HG03139 (cell line): ENCODE results near the gene CGN.

Source experiments
- ATAC-seq: cut with Tn5 transposase; IDR thresholded peaks from one replicate; pipeline ENCODE4 v1.9.1; 2021; ENCODE audit not compliant: unreplicated experiment

Gene CGN

DNA sequence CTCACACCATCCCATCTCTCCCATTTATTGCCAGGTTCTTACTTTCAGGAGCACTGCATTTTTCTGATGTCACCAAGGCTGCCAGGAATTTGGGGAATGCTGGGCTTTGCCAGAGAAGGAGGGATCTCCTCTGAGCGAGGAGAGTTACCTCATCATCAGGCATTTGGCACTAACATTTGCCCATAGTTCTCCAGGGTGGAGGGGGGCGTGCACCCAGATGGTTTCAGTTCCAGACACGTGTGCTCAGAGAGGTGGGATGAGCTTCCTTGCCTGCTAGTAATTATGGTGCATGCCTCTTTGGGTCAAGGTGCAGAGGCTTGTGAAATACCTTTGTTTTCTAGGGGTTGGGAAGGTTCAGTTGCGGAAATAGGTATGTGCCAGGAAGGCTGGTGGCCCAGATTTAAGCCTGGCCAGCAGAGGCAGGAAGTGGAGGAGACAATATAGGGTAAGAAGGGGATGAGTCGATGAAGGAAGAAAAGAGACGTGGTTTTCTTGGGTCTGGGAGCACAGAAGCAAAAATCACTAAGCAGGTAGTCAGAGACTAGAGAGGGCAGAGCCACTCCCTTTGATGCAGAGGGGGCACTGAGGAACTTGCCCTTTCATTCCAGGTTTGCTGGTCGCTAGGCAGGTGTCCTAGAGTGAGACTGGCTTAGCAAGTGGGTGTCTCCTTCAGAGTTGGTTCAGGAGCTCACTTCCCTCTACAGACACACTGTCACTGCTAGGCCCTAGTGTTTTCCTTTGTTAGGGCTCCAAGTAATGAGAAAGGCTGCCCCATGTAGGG, 36.1 kb downstream of the CGN start:
- no peak for ATAC-seq

DNA sequence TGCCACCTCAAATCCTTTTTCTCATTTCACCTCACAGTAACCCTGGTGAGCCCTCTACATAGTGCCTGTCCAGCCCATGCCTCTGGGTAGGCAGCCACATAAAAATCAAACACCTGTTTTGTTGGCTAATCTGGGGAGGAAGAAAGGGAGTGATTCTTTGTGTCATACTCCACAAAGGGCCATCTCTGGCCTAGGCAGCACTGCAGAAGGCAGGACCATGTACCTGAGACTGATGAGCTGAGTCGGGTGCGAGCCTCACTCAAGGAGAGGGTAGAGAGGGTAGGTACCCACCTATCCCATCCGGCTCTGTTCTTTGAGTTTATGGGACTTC, 36.7 kb downstream of the CGN start:
- ATAC-seq, result no peak

DNA sequence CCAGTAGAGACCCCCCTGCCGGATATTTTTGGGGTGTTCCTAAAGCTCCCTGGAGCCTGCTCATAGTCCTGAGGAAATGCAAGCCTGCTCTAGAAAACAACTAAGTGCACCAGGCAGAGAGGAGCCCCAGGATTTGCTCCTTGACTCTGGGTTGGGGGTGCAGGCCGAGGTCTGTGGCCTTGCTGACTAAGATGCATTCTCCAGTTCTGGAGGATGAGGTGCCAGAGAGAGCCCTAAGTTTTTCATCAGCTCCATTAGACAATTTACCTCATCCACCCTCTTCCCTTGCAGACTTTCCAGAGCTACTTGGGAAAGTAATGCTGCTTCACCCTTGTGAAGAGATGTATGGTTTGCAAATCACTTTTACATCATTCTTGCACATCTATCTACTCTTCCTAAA, 38.0 kb downstream of the CGN start:
- no peak for ATAC-seq

DNA sequence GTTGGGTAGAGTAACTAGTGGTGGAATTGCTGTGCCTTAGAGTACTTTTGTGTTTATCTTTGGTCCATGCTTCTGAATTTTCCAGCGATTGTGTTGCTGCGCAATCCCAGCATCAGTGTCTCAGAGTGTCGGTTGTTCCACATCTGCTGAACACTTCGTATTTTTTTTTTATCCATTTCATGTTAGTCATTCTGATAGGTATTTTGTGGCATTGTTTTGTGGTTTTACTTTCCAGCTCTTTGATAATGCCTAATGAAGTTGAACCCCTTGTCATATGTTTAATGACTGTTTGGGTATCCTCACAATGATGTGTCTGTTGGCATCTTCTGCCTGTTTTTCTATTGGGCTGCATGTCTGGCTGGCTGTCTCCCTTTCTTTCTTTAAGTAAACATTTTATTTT, 42.5 kb downstream of the CGN start:
- ATAC-seq, result no peak

DNA sequence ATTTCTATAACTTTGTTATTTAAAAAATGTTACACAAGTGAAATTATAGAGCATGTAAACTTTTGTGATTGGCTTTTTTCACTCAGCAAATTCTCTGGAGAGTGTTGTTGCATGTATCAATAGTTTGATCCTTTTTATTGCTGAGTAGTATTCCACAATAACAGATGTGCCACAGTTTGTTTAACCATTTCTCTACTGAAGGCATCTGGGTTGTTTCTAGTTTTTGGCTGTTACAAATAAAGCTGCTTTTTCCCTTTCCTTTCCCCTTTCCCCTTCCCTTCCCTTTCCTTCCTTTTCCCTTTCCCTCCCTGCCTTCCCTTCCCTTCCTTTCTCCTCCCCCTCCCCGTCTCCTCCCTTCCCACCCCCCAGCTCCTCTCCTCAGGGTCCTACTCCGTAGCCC, 44.9 kb downstream of the CGN start:
- no peak for ATAC-seq

DNA sequence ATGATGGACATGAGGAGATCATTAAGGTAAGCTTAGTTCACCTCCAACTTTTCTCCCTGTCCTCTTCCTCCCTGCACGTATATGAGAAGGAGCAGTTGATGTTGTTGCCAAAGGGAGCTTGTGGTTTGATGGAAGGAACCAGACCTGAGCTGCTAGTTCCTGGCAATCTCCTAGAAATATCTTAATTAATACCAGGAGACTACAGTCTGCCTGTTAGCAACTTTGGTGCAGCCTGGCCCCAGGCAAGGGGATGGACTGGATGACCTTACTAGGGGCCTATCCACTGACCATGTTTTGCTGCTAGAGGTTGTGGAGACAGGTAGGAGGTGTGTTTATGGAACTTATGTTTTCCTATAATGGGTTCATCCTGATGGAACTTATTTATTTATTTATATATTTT, 51.5 kb downstream of the CGN start:
- ATAC-seq, result no peak

DNA sequence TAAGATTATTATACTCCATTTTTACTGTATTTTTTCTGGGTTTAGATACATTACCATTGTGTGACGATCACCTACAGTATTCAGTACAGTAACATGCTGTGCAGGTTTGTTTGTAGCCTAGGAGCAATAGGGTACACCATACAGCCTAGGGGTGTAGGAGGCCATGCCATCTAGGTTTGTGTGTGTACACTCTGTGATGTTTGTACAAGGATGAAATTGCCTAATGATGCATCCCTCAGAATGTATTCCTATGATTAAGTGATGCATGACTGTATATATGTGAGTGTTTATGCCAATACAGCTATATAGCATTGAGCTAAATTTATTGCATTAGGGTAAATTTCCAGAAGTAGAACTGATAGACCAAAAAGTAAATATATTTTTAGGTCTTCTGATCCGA, 52.2 kb downstream of the CGN start:
- no peak for ATAC-seq

DNA sequence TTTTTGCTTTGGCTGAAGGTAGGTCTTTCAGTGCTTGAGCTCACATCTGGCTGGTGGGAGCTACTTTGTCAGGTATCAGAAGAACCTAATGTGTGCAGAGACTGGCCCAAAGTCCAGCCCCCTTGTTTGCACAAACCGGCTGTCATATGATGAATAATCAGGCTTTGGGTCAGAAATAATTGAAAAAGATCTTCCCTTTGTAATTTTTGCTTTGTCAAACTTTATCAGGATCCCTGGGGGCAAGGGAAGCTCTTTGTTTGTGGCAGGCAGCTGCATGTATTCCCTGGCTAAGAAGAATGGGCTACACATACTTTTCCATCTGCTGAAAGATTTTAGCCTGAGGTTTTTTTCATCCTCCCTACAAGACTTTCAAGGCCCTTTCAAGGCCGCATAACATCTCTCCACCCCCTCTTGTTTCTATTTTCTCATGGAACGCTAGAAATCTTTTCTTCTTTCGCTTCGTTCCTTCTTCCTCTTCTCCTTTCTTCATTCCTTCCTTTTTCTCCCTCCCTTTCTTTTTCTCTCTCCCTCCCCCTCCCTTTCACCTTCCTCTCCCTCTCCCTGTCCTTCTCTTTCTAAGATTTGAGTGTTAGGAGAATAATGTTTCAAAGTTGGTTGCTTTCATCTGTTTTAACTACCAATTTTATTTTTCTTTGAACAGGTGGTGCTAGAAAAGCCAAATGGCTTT, 54.5 kb downstream of the CGN start:
- ATAC-seq, result no peak

DNA sequence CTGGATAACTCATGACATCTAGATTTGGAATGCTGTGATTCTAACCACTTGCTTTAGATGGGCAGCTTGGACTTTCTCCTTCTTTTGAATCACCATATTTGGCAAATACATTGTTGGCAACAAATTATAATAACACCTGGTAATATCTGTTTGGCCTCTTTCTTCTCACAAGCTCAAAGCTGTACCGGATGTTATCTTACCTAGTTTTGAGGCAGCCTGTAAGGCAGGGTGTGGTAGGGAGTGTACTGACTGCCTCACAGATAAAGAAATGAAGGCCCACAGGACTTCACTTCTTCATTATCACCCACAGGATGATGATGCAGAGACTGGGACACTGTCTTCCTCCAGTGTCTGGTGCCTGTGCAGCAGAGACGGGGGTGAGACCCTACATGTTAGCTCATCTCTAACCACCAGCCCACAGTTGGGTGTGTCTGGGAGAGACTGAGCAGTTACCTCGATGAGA, 57.5 kb downstream of the CGN start:
- no peak for ATAC-seq

DNA sequence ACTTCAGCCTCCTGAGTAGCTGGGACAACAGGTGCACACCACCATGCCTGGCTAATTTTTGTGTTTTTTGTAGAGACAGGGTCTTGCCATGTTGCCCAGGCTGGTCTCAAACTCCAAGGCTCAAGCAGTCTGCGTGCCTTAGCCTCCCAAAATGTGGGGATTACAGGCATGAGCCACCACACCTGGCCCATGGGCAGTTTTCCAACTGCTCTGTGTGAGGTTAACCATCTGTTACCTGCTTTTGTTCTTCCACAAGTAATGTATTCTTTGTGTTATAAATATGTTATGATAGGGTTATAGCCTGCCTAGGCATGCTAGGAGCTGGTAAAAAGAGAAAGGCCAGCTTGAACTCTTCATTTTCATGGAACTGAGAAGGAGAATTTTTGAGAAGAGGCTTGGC, 59.6 kb downstream of the CGN start:
- no peak for ATAC-seq

DNA sequence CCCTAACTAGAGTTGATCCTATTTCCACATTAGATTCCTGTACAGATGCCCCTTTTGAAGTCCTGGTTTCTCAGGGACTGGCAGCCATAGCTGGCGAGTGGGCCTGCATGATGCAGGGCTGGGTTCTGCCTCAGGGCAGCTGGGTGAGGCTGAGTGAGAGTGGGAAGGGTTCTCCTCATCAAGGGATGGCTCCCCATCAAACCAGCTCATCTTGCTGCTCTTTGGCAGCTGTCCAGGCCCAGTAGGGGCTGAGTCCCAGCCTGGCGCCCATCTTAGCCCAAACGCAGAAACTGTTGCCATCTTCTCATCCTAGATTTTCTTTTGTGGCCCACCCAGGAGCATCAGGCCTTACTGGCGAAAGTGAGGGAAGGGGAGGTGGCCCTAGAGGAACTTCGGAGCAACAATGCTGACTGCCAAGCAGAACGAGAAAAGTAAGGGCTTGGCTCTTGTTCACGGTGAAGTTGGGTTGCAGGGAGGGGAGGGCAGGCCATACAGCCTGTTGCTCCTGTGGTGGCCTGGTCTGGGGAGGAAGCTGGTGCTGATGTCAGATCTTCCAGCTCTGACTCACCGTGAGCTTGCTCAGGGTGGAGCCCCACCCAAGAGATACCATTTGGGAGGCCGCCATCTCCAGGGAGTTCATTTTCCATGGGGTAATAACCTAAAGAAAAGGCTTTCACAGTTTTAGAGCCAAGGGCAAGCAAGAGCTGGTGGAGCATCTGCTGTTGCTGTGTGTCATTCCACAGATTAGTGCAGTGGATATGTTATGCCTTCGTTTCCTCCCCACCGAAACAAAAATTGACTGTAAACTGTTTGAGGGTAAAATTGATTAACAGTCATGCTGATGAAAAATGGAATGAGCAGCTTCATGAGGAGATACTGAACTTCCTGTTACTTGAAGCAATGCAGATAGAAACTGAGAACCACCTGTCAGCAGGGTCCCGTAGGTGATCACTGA, 63.7 kb downstream of the CGN start:
- ATAC-seq, result no peak

DNA sequence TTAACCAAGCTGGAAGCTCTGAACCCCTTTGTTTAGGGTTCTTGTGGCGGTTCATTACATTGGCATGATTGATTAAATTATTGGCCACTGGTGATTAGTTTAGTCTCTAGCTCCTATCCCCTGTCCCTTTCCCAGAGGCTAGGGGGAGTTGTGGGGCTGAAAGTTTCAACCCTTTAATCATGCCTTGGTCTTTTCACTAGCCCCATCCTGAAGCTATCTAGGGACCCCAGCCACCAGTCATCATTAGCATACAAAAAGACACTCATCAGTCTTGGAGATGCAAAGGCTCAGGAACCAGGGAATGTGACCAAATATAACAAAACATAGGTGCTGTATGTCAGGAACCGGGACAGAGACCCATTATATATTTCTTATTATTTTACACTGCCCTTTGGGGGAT, 66.0 kb downstream of the CGN start:
- ATAC-seq, result no peak

DNA sequence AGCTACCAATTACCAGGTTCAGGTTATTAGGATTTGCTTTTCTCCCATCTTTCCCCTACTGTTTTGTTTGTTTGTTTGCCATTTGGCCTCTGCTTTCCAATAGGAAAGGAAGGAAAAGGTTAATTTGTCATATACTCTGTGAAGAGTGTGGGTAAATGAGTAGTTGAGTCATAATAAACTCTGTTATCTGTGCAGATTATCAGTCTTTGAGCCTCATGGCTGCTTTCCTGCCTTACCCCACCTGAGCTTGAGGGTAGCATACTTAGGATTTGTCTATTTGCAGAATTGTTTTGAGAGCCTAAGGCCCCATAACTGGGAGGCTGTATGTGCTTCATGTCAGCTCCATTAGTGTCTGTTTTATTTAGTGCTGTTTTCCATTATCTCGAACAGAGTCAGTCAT, 67.8 kb downstream of the CGN start:
- ATAC-seq, result no peak

DNA sequence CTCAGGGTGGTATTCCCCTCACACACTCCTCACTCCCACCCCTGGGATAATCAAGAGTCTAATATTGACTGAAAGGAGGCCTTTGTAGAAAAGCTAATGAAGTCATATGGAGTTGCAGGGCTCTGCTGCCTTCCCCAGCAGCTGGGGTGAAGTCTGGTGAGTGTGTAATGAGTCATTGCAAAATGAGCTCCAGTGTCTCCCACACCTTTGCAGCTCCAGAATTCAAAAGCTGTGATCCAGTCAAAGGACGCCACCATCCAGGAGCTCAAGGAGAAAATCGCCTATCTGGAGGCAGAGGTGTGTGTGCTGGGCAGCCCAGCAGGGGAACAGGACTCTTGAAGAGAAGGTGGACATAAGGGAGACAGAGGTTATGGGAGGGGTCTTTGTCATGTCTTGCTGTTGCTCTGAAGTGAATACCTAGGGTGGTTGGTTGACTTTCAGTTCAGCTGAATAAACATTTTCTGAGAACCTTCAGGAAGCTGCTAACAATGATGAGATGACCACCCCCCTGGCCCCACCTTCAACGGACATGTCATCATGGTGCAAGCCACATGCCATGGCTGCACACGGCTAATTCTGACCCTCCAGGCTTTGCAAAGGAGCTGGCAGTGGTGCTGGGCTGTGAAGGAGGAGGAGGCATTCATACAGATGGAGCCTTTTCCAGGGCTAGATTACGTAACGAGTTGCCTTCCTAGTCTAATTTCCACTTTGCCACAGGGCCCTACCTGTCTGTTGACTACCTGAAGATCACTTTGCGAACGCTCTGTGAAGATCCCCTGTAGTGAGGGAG, 68.4 kb downstream of the CGN start:
- ATAC-seq, result no peak

DNA sequence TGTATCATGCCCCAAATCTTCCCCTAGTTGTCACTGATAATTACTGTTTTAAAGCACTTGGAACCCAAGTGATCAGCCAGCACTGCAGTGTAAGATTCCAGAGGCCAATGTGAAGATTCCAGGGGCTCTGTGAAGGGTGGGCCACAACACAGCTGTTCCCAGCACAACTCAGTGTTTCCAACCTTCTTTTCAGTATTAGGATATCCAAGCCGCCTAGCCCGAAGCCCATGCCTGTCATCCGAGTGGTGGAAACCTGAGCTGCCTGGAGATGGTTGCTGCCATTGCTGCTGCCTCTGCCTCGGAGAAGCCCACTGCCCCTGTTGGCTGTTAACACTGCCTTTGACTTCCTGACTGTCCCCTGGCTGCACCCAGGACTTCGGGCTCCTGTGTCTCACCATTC, 70.3 kb downstream of the CGN start:
- no peak for ATAC-seq

DNA sequence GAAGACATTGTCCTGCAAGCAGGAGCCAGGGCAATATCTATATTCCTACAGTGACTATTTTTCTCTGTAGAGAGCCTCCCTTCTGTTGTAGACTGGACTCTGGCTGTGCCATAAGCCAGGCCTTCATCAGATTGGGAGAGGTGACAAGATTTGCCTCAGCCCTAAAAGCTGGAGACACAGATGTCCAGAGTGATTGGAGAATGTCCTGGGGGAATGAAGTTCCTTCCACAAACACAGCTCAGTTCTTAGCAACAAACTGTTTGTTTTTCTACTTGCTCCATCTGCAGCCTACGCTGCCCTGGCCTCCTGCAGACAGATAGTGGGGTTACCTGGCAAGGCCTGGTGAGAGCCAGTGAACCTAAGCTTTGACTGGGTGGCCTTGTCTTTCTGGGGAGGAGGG, 70.7 kb downstream of the CGN start:
- ATAC-seq, result no peak

DNA sequence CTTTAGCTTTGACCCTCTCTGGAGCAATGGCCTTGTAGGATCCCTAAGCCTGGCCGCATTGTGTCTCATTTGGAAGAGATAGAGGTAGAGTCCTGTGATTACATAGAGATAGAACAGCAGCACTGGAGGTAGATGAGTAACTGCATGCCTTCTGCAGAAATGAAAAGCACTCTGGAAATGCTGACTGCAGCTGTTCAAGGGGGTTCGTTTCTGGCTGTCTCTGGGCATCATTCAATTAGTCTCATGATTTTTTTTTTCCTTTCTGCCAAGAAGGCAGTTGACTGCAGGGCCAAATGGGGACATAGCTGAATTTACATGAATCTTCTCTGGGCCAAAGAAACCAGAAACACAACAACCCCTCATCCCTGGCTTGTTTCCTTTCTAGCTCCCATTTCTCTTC, 72.6 kb downstream of the CGN start:
- no peak for ATAC-seq

DNA sequence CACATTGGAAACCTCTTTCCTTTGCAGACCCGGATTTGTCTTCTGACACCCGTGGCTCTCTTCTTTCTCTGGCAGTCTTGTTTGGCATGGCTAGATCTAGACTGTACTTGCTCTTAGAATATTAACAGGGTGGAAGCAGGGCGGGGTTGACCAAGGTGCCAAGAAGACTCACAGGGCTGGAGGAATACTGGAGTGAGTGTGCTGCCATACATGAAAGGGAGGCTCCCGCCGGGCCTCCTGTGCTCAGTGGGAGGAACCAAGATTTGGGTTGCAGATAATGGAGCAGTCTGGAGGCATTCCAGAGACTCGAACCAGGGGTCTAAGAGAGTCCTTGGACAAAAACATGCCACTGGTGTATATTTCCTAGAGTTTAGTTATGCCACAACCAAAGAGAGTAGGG, 73.1 kb downstream of the CGN start:
- ATAC-seq, result no peak

DNA sequence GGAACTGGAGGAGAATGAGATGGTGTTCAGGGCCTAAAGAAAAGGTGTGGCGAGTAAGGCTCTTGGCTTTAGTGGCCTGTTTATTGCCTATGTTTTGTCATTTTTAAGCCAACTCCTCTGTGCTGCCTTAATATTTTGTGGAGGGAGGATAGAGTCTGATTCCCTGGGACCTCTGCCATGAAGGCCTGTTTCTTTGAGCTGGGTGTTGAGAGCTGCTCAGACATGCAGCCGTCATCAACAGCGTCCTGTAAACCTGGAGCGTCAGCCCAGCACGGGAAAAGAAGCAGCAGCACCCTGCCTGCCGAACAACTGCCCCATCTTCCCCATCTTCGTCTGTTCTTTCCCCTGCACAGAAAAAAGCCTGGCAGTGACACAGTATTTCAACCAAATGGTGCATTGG, 73.6 kb downstream of the CGN start:
- ATAC-seq, result no peak

DNA sequence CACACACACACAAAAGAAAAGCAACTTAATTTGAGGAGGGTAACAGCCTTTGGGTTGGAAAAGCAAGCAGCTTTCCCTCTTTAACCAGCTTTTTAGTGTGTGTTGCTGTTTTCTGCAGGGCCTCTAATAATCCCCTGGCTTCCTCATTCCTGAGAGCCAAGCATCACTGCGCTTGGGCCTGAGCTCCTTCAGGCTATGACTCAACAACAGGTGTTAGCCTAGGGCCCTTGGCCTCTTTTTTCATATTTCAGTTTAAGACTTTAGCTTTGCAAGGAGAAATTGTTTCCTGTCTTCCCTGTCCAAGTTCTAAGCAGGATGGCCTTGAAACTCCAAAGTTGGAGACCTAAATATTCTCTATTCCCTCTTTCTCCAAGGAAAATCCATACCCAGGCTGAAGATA, 74.4 kb downstream of the CGN start:
- no peak for ATAC-seq
